Activated CD8-positive, alpha-beta memory T cell treated with anti-CD3 and anti-CD28 coated beads for 36 hours (primary cell): Measurements from ENCODE around the gene DHRS7B. TPM values are rescaled to one million over a fixed set of nuclear protein-coding genes. Genes with fewer than 3 reads are reported as not detected.
"Not testable (repeated sequence)": the region's sequence is repeated elsewhere in the genome, so short reads cannot be mapped to it uniquely, and the experiment has no call there.

Experiments
- CTCF ChIA-PET: fragments of 350-600 bp; sonication (Branson Sonifier 250); formaldehyde crosslinking; loops from one replicate; lab custom pipeline; 2021; ENCODE audit warnings: antibody characterized with exemption; lab: Charles Lee
- POLR2A ChIA-PET: fragments of 350-600 bp; sonication (Branson Sonifier 250); formaldehyde crosslinking; loops from one replicate; lab custom pipeline; 2021; ENCODE audit warnings: antibody characterized with exemption; lab: Charles Lee
- total RNA-seq, 2 experiments: library from RNA; stranded (reverse); gene quantifications; one replicate each; pipeline ENCODE4 v1.2.3, GENCODE V29; 2021

Gene DHRS7B
- total RNA-seq, 2 experiments from 2014 or later = 22.6 to 26.2 TPM

GRCh38 chr17:21170809-21171208 is 44.0 kb downstream of the DHRS7B start:
- CTCF ChIA-PET = no interaction called here
- POLR2A ChIA-PET = no interaction called here

GRCh38 chr17:21171309-21171922 is 44.7 kb downstream of the DHRS7B start:
- CTCF ChIA-PET = no interaction called here
- POLR2A ChIA-PET = no interaction called here

GRCh38 chr17:21171970-21172510 is 45.3 kb downstream of the DHRS7B start:
- CTCF ChIA-PET = interaction anchor here (1.6 kb wide), 1 partner anchor 44 kb away, joined by 4 read pairs; no protein-coding TSS in a partner anchor

GRCh38 chr17:21172846-21173245 is 46.1 kb downstream of the DHRS7B start:
- ChIA-PET CTCF (interaction anchor here (1.6 kb wide), 1 partner anchor 45 kb away, joined by 4 read pairs; no protein-coding TSS in a partner anchor), POLR2A (no interaction called here)

More at GRCh38 chr17:21171970-21172510, 45.3 kb downstream of the DHRS7B start:
- POLR2A ChIA-PET = no interaction called here

GRCh38 chr17:21173543-21173942 is 46.8 kb downstream of the DHRS7B start:
- ChIA-PET CTCF (interaction anchor here (0.7 to 1.6 kb wide), 2 partner anchors 10 to 46 kb away, joined by 3 to 4 read pairs; no protein-coding TSS in a partner anchor), POLR2A (no interaction called here)

GRCh38 chr17:21174186-21174585 is 47.4 kb downstream of the DHRS7B start:
- ChIA-PET CTCF (interaction anchor here (0.7 kb wide), 1 partner anchor 9 kb away, joined by 3 read pairs; no protein-coding TSS in a partner anchor), POLR2A (no interaction called here)

- POLR2A ChIA-PET = no interaction called here
Measured at GRCh38 chr17:21174713-21175112, 47.9 kb downstream of the DHRS7B start.

GRCh38 chr17:21176773-21177395 is 50.1 kb downstream of the DHRS7B start:
- ChIA-PET POLR2A (interaction anchor here (0.6 kb wide), 1 partner anchor 155 kb away, joined by 5 read pairs; no protein-coding TSS in a partner anchor), CTCF (no interaction called here)

More at GRCh38 chr17:21174713-21175112, 47.9 kb downstream of the DHRS7B start:
- CTCF ChIA-PET = no interaction called here

GRCh38 chr17:21177401-21177800 is 50.6 kb downstream of the DHRS7B start:
- POLR2A ChIA-PET = interaction anchor here (0.6 kb wide), 1 partner anchor 155 kb away, joined by 5 read pairs; no protein-coding TSS in a partner anchor
- CTCF ChIA-PET = no interaction called here

GRCh38 chr17:21177854-21178600 is 51.3 kb downstream of the DHRS7B start:
- POLR2A ChIA-PET = no interaction called here
- CTCF ChIA-PET = no interaction called here

GRCh38 chr17:21183468-21183867 is 56.7 kb downstream of the DHRS7B start:
- ChIA-PET POLR2A (no interaction called here), CTCF (interaction anchor here (0.9 kb wide), 1 partner anchor 10 kb away, joined by 3 read pairs; no protein-coding TSS in a partner anchor)

- CTCF ChIA-PET = no interaction called here
- POLR2A ChIA-PET = no interaction called here
Measured at GRCh38 chr17:21184570-21184969, 57.8 kb downstream of the DHRS7B start.

- ChIA-PET CTCF (no interaction called here), POLR2A (no interaction called here)
Measured at GRCh38 chr17:21185061-21185460, 58.3 kb downstream of the DHRS7B start.

- POLR2A ChIA-PET = no interaction called here
- CTCF ChIA-PET = no interaction called here
Measured at GRCh38 chr17:21186399-21187187, 59.8 kb downstream of the DHRS7B start.

- ChIA-PET CTCF (interaction anchor here (0.6 kb wide), 1 partner anchor 15 kb away, joined by 5 read pairs; no protein-coding TSS in a partner anchor), POLR2A (no interaction called here)
Measured at GRCh38 chr17:21189361-21189760, 62.6 kb downstream of the DHRS7B start.

GRCh38 chr17:21190078-21190477 is 63.3 kb downstream of the DHRS7B start:
- ChIA-PET POLR2A (no interaction called here), CTCF (interaction anchor here (0.6 kb wide), 1 partner anchor 14 kb away, joined by 4 read pairs; no protein-coding TSS in a partner anchor)

GRCh38 chr17:21191698-21192097 is 64.9 kb downstream of the DHRS7B start:
- ChIA-PET POLR2A (no interaction called here), CTCF (no interaction called here)

- CTCF ChIA-PET, POLR2A ChIA-PET: not testable (repeated sequence)
Measured at GRCh38 chr17:21192414-21192813, 65.7 kb downstream of the DHRS7B start.

GRCh38 chr17:21193031-21193430 is 66.3 kb downstream of the DHRS7B start:
- POLR2A ChIA-PET = no interaction called here
- CTCF ChIA-PET = no interaction called here
